ENCODE data around the gene PRADC1.

Gene PRADC1

GRCh38 chr2:73258186-73258912, 25.3 kb upstream of the PRADC1 start:
- DNase-seq, result no peak

DNA sequence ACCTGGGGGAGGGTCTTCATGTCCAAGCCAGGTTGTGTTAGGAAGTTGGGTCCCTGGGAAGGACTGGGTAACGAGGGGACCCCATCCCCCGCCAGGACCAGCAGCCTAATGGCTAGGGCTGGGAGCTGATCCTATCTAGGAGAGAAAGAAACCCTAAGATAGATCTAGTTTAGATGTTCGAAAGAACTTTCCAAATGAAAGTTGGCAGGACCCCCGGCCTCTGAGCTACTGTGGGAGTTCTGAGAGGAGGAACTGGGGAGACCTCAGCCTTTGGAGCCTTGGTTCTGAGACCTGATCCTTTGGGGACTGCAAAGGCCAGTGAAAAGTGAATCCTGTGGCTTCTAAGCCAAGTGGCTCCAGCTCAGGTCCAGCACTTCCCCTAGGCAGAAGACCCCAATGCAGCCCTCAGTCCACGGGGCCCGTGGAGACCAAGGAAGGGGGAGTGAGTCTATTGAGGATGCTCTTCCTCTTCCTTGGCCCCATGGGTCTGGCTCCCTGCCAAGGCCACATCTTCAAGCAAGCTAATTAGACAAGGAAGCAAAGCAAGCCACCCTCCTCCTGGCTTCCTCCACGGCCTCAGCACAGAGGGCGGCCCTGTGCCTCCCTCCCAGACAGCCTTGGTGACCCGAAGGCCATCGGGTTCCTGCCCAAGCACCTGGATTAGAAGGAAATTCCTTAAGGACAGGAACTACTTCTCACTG, 24.5 kb upstream of the PRADC1 start:
- DNase-seq, result no peak

DNA sequence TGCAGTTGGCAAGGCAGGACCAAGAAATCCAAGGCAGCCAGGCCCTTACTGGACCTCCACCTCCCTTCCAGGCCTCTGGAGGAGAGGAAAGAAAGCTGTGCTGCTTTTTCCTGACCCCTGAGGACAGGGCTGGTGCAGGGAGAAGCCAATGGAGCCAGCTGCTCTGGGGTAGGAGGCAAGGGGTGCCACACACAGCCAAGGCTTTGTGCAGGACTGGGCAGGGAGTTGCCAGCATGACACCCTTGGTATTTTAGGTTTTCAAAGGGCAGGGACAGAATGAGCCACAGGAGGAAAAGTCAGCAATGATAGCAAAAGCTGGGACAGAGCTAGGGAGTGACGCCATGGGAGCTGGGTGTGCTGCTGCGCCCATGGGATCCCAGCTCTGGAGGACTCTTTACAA, 24.0 kb upstream of the PRADC1 start:
- no peak for DNase-seq

GRCh38 chr2:73256618-73256922, 23.5 kb upstream of the PRADC1 start:
- DNase-seq, result no peak

DNA sequence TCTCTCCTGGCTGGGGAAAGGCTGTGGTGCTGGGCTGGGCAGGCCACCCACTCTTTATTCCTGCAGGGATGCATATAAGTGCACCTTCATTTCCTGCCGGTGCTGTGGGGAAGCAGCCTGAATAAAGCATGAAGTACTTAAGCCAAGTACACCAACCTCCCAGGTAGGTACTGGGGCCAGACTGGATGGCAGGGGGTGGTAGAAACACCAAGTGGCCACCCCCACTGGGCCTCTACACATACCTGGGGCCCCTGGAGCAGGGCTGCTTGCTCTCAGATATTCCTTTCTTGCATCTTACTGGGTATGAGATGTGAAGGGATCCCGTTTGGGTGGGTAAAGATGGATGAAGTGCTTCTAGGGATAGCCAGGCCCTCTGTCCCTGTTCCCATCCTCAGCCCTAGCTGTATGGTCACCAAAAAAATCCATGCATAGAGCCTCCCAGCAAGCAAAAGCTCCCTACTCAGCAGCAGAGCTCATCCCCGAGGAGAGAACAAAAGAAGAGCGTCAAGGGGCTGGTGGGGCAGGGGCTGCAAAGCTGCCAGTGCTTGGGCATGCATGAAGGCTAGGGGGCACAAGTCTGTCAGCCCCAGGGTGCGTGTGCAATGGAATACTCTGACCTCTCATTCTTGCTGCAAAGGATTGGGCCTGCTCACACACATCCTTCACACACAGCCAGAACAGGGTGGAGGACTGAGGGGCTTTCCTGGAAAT, 23.0 kb upstream of the PRADC1 start:
- no peak for DNase-seq

GRCh38 chr2:73255007-73255644, 22.1 kb upstream of the PRADC1 start:
- no peak for DNase-seq

GRCh38 chr2:73254343-73255006, 21.4 kb upstream of the PRADC1 start:
- DNase-seq, result no peak

- DNase-seq, result no peak
These were observed 20.9 kb upstream of the PRADC1 start for GRCh38 chr2:73253901-73254300.

DNA sequence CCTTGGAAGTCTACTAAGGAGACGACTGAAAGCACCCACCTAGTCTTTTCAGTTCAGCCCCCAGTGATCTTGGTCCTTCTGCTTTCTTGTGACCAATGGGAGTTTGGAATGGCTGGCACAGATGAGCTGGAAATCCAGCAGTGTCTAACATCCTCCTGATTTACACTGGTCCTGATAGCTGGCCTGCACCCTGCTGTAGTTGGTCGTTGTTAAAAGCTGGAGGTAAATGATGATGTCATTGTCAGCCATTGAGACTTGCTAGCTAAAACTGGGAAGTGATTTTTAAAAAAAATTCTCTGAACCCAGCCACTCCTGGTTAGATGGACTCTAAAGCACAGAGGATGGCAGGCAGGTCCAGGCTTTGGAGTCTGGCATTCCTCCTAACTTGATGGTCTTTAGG, 20.4 kb upstream of the PRADC1 start:
- no peak for DNase-seq

GRCh38 chr2:73252238-73253027, 19.4 kb upstream of the PRADC1 start:
- DNase-seq, result no peak

- DNase-seq, result no peak
These were observed 18.1 kb upstream of the PRADC1 start for GRCh38 chr2:73250872-73251846.

DNA sequence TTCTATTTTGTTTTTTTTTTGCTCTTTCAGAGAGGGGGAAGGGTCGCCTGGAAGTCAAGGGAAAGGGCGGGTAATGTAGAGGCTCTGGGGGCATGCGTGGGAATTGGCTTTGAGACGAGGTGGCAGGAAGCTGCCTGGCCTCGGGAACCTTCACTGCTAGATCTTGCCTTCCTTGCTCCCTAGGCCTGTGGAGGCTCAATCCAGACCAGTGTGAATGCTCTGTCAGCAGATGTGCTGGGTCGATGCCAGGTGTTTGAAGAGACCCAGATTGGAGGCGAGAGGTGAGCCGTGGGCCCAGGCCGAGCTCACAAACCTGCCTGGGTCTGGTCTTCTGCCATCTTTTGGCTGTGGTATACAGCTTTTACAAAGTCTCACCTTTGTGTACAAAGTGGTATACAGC, 16.6 kb upstream of the PRADC1 start:
- DNase-seq, result no peak

DNA sequence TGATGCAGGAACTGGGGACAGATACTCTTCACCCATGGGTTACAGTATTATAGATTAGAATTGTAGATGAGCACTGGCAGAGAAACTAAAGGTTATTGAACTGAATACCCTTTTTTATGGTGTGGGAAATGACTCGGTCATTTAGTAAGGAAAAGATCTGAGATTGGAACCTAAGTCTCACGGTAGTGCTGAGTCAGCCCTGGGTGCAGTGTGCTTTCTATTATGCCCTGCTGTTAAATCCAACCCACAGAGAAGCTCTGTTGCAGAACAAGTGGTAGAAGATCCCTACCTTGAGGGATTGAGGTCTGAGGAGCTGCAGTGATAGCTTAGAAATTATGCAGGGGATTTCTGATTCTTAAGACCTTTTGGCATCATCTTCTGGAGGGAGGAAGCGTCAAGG, 13.8 kb upstream of the PRADC1 start:
- DNase-seq, result no peak

DNA sequence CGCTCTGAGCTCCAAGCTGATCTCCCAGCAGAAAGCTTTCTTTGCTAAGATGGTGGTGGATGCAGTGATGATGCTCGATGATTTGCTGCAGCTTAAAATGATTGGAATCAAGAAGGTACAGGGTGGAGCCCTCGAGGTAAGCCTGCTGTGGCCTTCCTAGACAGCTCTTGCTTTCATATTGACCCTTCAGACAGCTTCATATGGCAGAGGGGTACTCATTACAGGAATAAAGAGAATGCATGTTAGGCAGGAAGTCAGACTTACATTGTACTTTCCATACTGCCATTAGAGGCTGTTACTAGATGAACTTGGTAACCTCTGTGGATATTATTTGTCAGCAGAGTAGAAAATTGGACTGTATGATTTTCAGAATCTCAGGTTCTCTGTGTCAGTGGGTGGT, 11.5 kb upstream of the PRADC1 start:
- no peak for DNase-seq

DNA sequence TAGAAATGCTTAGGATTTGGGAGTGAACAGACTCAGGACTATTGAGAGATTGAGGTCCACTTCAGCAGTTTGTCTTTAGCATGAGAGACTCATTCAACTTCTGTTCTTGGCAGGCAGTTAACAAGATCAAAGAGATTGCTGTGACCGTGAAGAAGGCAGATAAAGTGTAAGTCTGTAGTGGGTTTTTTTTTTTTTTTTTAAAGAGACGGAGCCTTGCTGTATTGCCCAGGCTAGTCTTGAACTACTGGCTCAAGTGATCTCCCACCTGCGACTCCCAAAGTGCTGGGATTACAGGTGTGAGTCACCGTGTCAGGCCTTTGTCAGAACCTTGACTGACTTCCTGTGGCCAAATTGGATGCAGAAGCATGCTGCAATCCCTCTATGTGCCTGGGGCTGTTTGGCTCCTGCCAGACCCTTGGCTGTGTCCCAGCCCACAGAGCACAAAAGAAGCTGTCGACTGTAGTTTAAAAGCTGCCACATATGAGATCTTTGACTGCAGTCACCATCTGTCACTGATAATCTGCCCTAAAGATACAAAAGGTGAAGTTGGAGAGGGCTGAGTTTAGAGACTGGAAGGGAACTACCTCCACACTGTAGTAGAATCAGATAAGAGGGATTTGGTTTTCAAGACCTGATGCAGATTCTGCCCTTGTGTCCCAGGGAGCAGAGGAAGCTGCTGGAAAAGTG, 11.0 kb upstream of the PRADC1 start:
- DNase-seq, result no peak

- no peak for DNase-seq
These were observed 6.7 kb upstream of the PRADC1 start for GRCh38 chr2:73239776-73240175.

DNA sequence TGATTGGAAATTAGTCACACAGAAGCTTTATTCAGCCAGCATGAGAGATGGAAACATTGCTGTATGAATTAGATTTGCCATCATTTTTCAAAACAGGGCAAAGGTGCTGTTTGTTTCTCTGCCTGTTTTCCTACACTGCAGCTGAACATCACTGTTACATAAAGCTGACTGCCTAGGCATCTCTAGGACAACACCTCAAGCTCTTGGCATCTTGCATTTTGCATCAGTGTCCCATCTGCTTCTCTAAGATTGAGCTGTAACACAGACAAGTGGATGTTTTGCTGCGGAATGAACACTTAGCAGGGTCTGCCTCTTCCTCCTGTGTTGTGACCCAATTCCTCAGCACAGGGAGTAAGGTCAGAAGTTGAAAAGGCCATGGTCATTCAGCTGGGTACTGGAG, 5.9 kb upstream of the PRADC1 start:
- no peak for DNase-seq

GRCh38 chr2:73238149-73238548, 5.1 kb upstream of the PRADC1 start:
- no peak for DNase-seq

DNA sequence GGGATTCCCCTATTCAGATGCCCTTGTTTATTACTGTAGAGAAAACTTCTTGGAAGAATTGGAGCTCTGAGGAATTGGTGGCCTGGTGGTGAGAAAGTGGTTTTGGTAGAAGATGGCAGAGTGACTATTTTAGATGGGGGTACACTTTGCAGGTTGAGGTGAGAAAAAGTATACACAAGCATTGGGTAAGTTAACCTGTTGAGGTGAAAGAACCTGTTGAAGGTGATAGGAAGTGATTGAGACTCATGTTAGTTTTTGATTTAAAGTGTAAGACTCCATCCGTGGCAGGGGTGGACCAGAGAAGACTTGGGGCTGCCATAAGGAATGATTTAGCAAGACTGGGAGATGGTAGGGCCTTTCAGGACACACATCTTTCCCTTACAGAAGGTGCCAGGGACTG, 4.1 kb upstream of the PRADC1 start:
- no peak for DNase-seq

DNA sequence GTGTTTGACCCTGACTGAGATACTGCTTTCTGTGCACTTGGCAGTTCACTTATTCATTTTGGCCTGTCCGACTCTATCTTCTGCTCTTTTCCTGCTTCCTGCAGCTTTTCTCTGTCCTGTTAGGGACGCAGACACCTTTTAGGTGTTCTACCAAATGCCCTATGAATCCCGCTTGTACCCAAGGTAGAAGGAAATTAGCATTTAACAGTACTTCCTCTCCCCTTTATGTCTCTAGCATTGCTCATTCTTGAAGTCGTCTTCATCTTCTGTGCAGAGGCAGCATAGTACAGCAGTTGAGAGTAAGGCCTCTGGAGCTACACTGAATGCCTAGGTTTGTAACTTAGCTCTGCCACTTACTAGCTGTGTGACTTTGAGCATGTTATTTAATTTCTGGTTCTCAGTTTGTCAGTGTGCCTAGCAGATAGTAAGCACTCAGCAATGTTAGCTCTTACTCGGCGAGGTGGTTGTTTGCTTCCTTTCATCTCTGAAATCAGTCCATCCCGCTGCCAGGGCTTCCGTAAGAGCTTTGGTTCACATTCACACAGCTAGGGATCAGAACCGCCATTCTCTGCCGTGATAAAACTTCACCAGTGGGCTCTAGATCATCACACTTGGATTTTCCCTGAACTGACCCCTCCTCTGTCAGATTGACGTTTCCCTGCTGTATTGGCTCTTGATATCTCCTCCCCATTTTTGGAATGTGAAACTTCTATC, 2.4 kb upstream of the PRADC1 start:
- no peak for DNase-seq

All from activated CD4-positive, alpha-beta T cell treated with anti-CD3 and anti-CD28 coated beads, Interleukin-2, amount 50 U/mL, for 4 hours (primary cell).